NCI-H187 treated with DMSO at 0.1 percent for 48 hours (cell line): ENCODE results near the gene STK11.

Experiments used
- DNase-seq: peaks from one replicate; lab custom pipeline; 2025; lab: John Stamatoyannopoulos, UW

STK11 gene

GRCh38 chr19:1211494-1212234 lies 6.1 kb downstream of the STK11 start:
- no peak for DNase-seq

- no peak for DNase-seq
Observed at GRCh38 chr19:1213391-1214286, 8.1 kb downstream of the STK11 start.

- no peak for DNase-seq
Observed at GRCh38 chr19:1214299-1214861, 8.8 kb downstream of the STK11 start.

- no peak for DNase-seq
Observed at GRCh38 chr19:1214862-1215731, 9.5 kb downstream of the STK11 start.

- no peak for DNase-seq
Observed at GRCh38 chr19:1216756-1217155, 11.2 kb downstream of the STK11 start.

GRCh38 chr19:1217366-1217765 lies 11.8 kb downstream of the STK11 start:
- no peak for DNase-seq

- no peak for DNase-seq
Observed at GRCh38 chr19:1218751-1219567, 13.4 kb downstream of the STK11 start.

- DNase-seq, result no peak
Observed at GRCh38 chr19:1219786-1220476, 14.4 kb downstream of the STK11 start.

GRCh38 chr19:1220477-1220930 lies 14.9 kb downstream of the STK11 start:
- no peak for DNase-seq

GRCh38 chr19:1220976-1221903 lies 15.7 kb downstream of the STK11 start:
- no peak for DNase-seq

GRCh38 chr19:1221904-1222255 lies 16.3 kb downstream of the STK11 start:
- no peak for DNase-seq

GRCh38 chr19:1222394-1222793 lies 16.8 kb downstream of the STK11 start:
- no peak for DNase-seq

- DNase-seq, result no peak
Observed at GRCh38 chr19:1223018-1223855, 17.7 kb downstream of the STK11 start.

GRCh38 chr19:1224047-1224825 lies 18.7 kb downstream of the STK11 start:
- no peak for DNase-seq

- no peak for DNase-seq
Observed at GRCh38 chr19:1224847-1225246, 19.3 kb downstream of the STK11 start.

GRCh38 chr19:1225440-1226226 lies 20.1 kb downstream of the STK11 start:
- DNase-seq, result no peak

- no peak for DNase-seq
Observed at GRCh38 chr19:1226227-1226518, 20.6 kb downstream of the STK11 start.
